HCT116 (cell line): ENCODE results near the gene DOCK3. TPM values are rescaled to one million over a fixed set of nuclear protein-coding genes. Genes with fewer than 3 reads are reported as not detected.
"Not testable (repeated sequence)": the region's sequence is repeated elsewhere in the genome, so short reads cannot be mapped to it uniquely, and the experiment has no call there.

Experiments
- ATAC-seq: fragments of 200-7000 bp; cut with Tn5 transposase; 2 replicates; pipeline ENCODE4 v1.9.1; 2020; ENCODE audit warnings: mild to moderate bottlenecking, moderate library complexity
- BruUV-seq: library from RNA; stranded (reverse); fragments of 400-500 nt; replicated peaks from 2 replicates; lab custom pipeline; 2021; lab: Mats Ljungman, UMichigan
- CTCF ChIA-PET: fragments of 300-600 bp; sonication (Branson Sonifier 250); formaldehyde crosslinking; loops from one replicate; lab custom pipeline; 2021; ENCODE audit warnings: antibody characterized with exemption; lab: Charles Lee
- POLR2A ChIA-PET: fragments of 300-600, 350-600 bp; sonication (Branson Sonifier 250); formaldehyde crosslinking; loops from one replicate; lab custom pipeline; 2021; ENCODE audit warnings: antibody characterized with exemption; lab: Charles Lee
- RAD21 ChIA-PET, 2 experiments: fragments of 300-600 bp; sonication (Branson Sonifier 250); formaldehyde crosslinking; loops; one replicate each; lab custom pipeline; 2023; ENCODE audit warnings: low total read pairs in 2 of 2; ENCODE audit not compliant: uncharacterized antibody in 2 of 2, unreplicated experiment in 2 of 2, low non-redundant PET in 1 of 2; lab: Charles Lee
- DNase-seq: peaks from one replicate; pipeline ENCODE4 v3.0.0-alpha.2; 2010; ENCODE audit warnings: low read depth, low spot score
- H2AFZ ChIP-seq: fragments of 200-600 bp; shearing (Covaris generic), sonication (generic); 2 replicates; pipeline ENCODE4 v1.6.1; 2017; ENCODE audit warnings: low read depth, mixed run types, mixed read lengths, antibody characterized with exemption, low read length; ENCODE audit not compliant: poor library complexity, severe bottlenecking
- H3K27ac ChIP-seq: 2 replicates; pipeline ENCODE4 v1.5.1; 2012; ENCODE audit warnings: low read depth, low read length
- H3K27me3 ChIP-seq: fragments of 200-600 bp; sonication (generic); 2 replicates; pipeline ENCODE4 v1.6.1; 2016; ENCODE audit warnings: mixed run types, low read length, mixed read lengths; ENCODE audit not compliant: insufficient read depth
- H3K36me3 ChIP-seq, 2 experiments: fragments of 200-500 bp in 1 of 2; fragments of 200-600 bp in 1 of 2; sonication (Bioruptor generic) in 1 of 2; sonication (generic) in 1 of 2; 2 replicates each; pipeline versions ENCODE4 v1.5.1 to v1.6.1; 2014 to 2016; ENCODE audit warnings: low read length in 2 of 2, inconsistent platforms in 1 of 2, mixed read lengths in 1 of 2, mixed run types in 1 of 2; ENCODE audit not compliant: insufficient read depth in 2 of 2, control insufficient read depth in 1 of 2
- H3K4me1 ChIP-seq, 2 experiments: fragments of 200-600 bp in 1 of 2; sonication (generic) in 1 of 2; 2 replicates each; pipeline versions ENCODE4 v1.5.1 to v1.6.1; 2012 to 2017; ENCODE audit warnings: low read length in 2 of 2, inconsistent platforms in 1 of 2, mild to moderate bottlenecking in 1 of 2, mixed read lengths in 1 of 2, mixed run types in 1 of 2, moderate library complexity in 1 of 2; ENCODE audit not compliant: insufficient read depth in 2 of 2, control insufficient read depth in 1 of 2
- H3K4me2 ChIP-seq: fragments of 200-600 bp; sonication (generic); 2 replicates; pipeline ENCODE4 v1.6.1; 2017; ENCODE audit warnings: mixed run types, low read length, mixed read lengths
- H3K4me3 ChIP-seq, 2 experiments: fragments of 200-600 bp in 1 of 2; sonication (generic) in 1 of 2; replicated peaks in 1 of 2; 2 replicates each; pipeline ENCODE4 v1.5.1; 2011 to 2016; ENCODE audit warnings: low read length in 2 of 2, control low read depth in 1 of 2, low read depth in 1 of 2, mild to moderate bottlenecking in 1 of 2, mixed read lengths in 1 of 2, mixed run types in 1 of 2
- H3K79me2 ChIP-seq: fragments of 200-600 bp; sonication (generic); 2 replicates; pipeline ENCODE4 v1.6.1; 2017; ENCODE audit warnings: mild to moderate bottlenecking, mixed run types, low read length, moderate library complexity, mixed read lengths; ENCODE audit not compliant: insufficient read depth
- H3K9ac ChIP-seq: fragments of 200-600 bp; sonication (generic); 2 replicates; pipeline ENCODE4 v1.6.1; 2016; ENCODE audit warnings: low read length, mixed read lengths
- H3K9me2 ChIP-seq: fragments of 200-600 bp; sonication (generic), shearing (Covaris generic); 2 replicates; pipeline ENCODE4 v1.6.1; 2017; ENCODE audit warnings: mixed run types, mild to moderate bottlenecking, moderate library complexity; ENCODE audit not compliant: insufficient read depth
- H3K9me3 ChIP-seq, 2 experiments: fragments of 200-500 bp in 1 of 2; fragments of 200-600 bp in 1 of 2; sonication (Bioruptor generic) in 1 of 2; sonication (generic) in 1 of 2; 2 replicates each; pipeline ENCODE4 v1.6.1; 2014 to 2017; ENCODE audit warnings: low read length in 2 of 2, mixed read lengths in 2 of 2, inconsistent platforms in 1 of 2, low read depth in 1 of 2, mild to moderate bottlenecking in 1 of 2, mixed run types in 1 of 2, moderate library complexity in 1 of 2; ENCODE audit not compliant: control insufficient read depth in 1 of 2, insufficient read depth in 1 of 2
- H4K20me1 ChIP-seq: fragments of 200-600 bp; sonication (generic), shearing (Covaris generic); 2 replicates; pipeline ENCODE4 v1.6.1; 2017; ENCODE audit warnings: mixed run types, mild to moderate bottlenecking, moderate library complexity; ENCODE audit not compliant: insufficient read depth
- EGR1 ChIP-seq: IDR thresholded peaks from 2 replicates; pipeline ENCODE4 v1.6.1; 2012; ENCODE audit warnings: low read depth
- EZH2 ChIP-seq: fragments of 200-600 bp; sonication (generic); IDR thresholded peaks from 2 replicates; pipeline ENCODE4 v1.6.1; 2017; ENCODE audit warnings: antibody characterized with exemption, mixed run types
- SP1 ChIP-seq: IDR thresholded peaks from 2 replicates; pipeline ENCODE4 v1.6.1; 2012; ENCODE audit warnings: low read depth
- YY1 ChIP-seq: IDR thresholded peaks from 2 replicates; pipeline ENCODE4 v1.6.1; 2011; ENCODE audit warnings: low read length, low read depth, moderate library complexity, mild to moderate bottlenecking; ENCODE audit not compliant: insufficient replicate concordance; ENCODE audit errors: extremely low read depth
- intact Hi-C: fragments of 100-400 bp; cut with micrococcal nuclease; formaldehyde crosslinking; loops from 2 replicates; pipeline ENCODE4 v1.10.0; 2022
- total RNA-seq: library from RNA; stranded (reverse); gene quantifications from one replicate; pipeline ENCODE4 v1.2.1, GENCODE V29; 2021; ENCODE audit not compliant: unreplicated experiment
- TF ChIP-seq, protein P1 (sequence below): IDR thresholded peaks from 2 replicates; pipeline ENCODE4 v1.6.1; 2011; ENCODE audit warnings: mild to moderate bottlenecking, low read length, moderate library complexity; ENCODE audit not compliant: insufficient replicate concordance; ENCODE audit errors: extremely low read depth

The DOCK3 gene
- total RNA-seq, 1 experiment from 2014 or later = 4.2 TPM

DNA sequence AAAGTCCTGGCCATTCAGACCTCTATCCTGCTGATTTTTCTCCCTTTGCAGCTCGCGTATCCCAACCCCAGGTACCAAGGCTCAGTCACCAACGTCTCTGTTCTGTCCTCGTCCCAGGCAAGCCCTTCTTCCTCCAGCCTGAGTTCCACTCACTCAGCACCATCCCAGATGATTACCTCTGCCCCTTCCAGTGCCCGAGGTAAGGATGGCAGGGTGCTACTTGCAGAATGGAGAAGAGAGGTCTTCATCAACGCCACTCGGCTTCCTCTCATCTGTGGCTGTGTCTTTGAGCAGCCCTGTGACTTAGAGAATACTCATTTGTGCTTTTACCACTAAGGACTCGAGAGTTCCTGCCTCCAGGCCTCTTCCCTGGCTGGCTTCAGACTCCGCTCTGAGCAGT lies 687.7 kb downstream of the DOCK3 start:
- no peak overlapping the region for H2AFZ ChIP-seq
- no peaks in the 10 kb centered on the region for H3K36me3 ChIP-seq
- DNase-seq (no peak), ATAC-seq (no peak)
- ChIA-PET POLR2A (no interaction called here), CTCF (no interaction called here), RAD21 (no interaction called here)
- BruUV-seq = no TSS peak
- TF ChIP-seq YY1 = no peak
- no peak for TF ChIP-seq EZH2
- no peak for TF ChIP-seq EGR1
- TF ChIP-seq, protein P1, sequence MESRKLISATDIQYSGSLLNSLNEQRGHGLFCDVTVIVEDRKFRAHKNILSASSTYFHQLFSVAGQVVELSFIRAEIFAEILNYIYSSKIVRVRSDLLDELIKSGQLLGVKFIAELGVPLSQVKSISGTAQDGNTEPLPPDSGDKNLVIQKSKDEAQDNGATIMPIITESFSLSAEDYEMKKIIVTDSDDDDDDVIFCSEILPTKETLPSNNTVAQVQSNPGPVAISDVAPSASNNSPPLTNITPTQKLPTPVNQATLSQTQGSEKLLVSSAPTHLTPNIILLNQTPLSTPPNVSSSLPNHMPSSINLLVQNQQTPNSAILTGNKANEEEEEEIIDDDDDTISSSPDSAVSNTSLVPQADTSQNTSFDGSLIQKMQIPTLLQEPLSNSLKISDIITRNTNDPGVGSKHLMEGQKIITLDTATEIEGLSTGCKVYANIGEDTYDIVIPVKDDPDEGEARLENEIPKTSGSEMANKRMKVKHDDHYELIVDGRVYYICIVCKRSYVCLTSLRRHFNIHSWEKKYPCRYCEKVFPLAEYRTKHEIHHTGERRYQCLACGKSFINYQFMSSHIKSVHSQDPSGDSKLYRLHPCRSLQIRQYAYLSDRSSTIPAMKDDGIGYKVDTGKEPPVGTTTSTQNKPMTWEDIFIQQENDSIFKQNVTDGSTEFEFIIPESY = no peak
- TF ChIP-seq SP1 = no peak
- no peaks in the 10 kb centered on the region for H3K27me3 ChIP-seq
- no peaks in the 10 kb centered on the region for H4K20me1 ChIP-seq
- H3K9me3 ChIP-seq = no peaks in the 10 kb centered on the region
- no peak overlapping the region for H3K4me2 ChIP-seq
- H3K4me3 ChIP-seq = no peak overlapping the region
- no peak overlapping the region for H3K9ac ChIP-seq
- intact Hi-C loops = no loop called here
- H3K27ac ChIP-seq = no peak overlapping the region
- no peaks in the 10 kb centered on the region for H3K79me2 ChIP-seq
- H3K9me2 ChIP-seq = no peaks in the 10 kb centered on the region
- H3K4me1 ChIP-seq = no peaks in the 10 kb centered on the region

DNA sequence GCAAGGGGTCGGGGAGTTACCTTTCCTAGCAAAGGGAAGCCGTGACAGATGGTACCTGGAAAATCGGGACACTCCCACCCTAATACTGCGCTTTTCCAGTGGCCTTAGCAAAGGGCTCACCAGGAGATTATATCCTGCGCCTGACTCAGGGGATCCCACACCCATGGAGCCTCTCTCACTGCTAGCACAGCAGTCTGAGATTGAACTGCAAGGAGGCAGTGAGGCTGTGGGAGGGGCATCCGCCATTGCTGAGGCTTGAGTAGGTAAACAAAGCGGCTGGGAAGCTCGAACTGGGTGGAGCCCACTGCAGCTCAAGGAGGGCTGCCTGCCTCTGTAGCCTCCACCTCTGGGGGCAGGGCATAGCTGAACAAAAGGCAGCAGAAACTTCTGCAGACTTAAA lies 693.5 kb downstream of the DOCK3 start:
- ChIA-PET CTCF (interaction anchor here (4.7 kb wide), 1 partner anchor 752 kb away, joined by 27 read pairs; the partner anchor contains the start of gene MAPKAPK3), RAD21 (interaction anchor here in 1 of 2 experiments (0.9 kb wide), 1 partner anchor 9 kb away, joined by 4 read pairs; no protein-coding TSS in a partner anchor)
- H3K4me3 ChIP-seq, H3K27me3 ChIP-seq, H3K9me2 ChIP-seq, H4K20me1 ChIP-seq, H3K9ac ChIP-seq, DNase-seq, H3K36me3 ChIP-seq, H2AFZ ChIP-seq, H3K4me1 ChIP-seq, ATAC-seq, H3K4me2 ChIP-seq, H3K9me3 ChIP-seq, H3K79me2 ChIP-seq, intact Hi-C loops, BruUV-seq, H3K27ac ChIP-seq, POLR2A ChIA-PET: not testable (repeated sequence)
